ENCODE results near the gene TGIF1.
A peak's percentile ranks its signal among the peaks of the same experiment; 100 is the strongest.

Gene TGIF1

GRCh38 chr18:3454365-3455089, 4.6 kb downstream of the TGIF1 start:
- Histone ChIP-seq H3K27me3 (ENCODE audit: insufficient read depth, low read length) (no peaks in the 10 kb centered on the region), H3K36me3 (ENCODE audit: insufficient read depth, low read length) (peaks cover 33% of the 10 kb centered on the region), H3K9me3 (ENCODE audit: low read length) (peaks cover 2% of the 10 kb centered on the region), H3K4me3 (ENCODE audit: low read length) (peak overlapping the region; percentile 66), H3K4me1 (ENCODE audit: insufficient read depth, low read length) (peaks cover 33% of the 10 kb centered on the region), H2AFZ (ENCODE audit: low read depth, low read length) (no peak overlapping the region)

DNA sequence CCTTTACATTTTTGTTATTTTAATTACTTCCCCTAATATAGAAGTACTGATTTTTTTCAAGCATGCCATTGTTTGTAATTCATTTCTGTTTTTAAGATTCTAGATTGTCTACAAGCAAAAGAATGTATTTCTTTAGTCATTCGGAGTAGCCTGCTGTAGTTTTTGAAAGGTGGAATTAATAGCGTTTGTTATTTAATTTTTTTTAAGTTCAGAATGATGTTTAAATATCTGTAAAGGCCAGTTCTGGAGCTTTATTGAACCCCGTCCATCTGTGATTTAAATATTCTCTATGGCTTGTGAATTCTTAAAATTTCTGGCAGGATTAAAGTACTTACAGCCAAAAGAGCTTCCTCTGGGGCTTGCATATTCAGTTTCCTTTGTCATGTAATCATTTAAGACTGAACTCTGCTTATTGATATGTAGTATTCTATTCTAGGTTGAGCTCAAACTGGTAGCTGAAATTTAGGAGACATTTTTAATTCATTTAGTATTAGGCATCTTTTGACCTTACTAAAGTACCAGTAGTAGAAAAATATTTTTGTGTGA, 5.2 kb downstream of the TGIF1 start:
- H3K27me3 ChIP-seq (ENCODE audit: insufficient read depth, low read length), result no peaks in the 10 kb centered on the region
- H3K4me1 ChIP-seq (ENCODE audit: insufficient read depth, low read length), result peaks cover 33% of the 10 kb centered on the region
- H2AFZ ChIP-seq (ENCODE audit: low read depth, low read length), result no peak overlapping the region
- peaks cover 35% of the 10 kb centered on the region for H3K36me3 ChIP-seq (ENCODE audit: insufficient read depth, low read length)
- peak overlapping the region; percentile 66 for H3K4me3 ChIP-seq (ENCODE audit: low read length)
- H3K9me3 ChIP-seq (ENCODE audit: low read length), result peaks cover 3% of the 10 kb centered on the region

GRCh38 chr18:3455907-3456685, 6.1 kb downstream of the TGIF1 start:
- peaks cover 3% of the 10 kb centered on the region for H3K9me3 ChIP-seq (ENCODE audit: low read length)
- H3K36me3 ChIP-seq (ENCODE audit: insufficient read depth, low read length), result peaks cover 35% of the 10 kb centered on the region
- H3K4me3 ChIP-seq (ENCODE audit: low read length), result no peak overlapping the region
- peaks cover 33% of the 10 kb centered on the region for H3K4me1 ChIP-seq (ENCODE audit: insufficient read depth, low read length)
- no peaks in the 10 kb centered on the region for H3K27me3 ChIP-seq (ENCODE audit: insufficient read depth, low read length)
- no peak overlapping the region for H2AFZ ChIP-seq (ENCODE audit: low read depth, low read length)

DNA sequence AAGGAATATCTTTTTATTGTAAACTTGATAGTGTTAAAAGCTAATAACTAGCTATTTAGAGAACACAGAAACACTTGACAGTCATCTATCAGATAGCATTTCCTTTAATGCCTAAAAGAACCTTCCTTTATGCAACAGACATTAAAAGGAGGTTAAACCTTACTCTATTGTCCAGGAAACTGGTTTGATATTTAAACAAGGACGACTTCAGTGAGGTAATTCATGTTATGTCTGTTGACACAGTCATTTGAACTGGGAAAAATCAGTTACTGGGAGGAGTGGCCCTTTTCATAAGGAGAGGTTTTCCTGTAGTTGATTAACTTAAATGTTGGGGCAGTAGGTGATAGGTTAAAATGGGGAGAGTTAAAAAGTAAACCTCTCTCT, 6.7 kb downstream of the TGIF1 start:
- peaks cover 35% of the 10 kb centered on the region for H3K36me3 ChIP-seq (ENCODE audit: insufficient read depth, low read length)
- no peaks in the 10 kb centered on the region for H3K27me3 ChIP-seq (ENCODE audit: insufficient read depth, low read length)
- H3K4me1 ChIP-seq (ENCODE audit: insufficient read depth, low read length), result peaks cover 33% of the 10 kb centered on the region
- no peak overlapping the region for H3K4me3 ChIP-seq (ENCODE audit: low read length)
- no peak overlapping the region for H2AFZ ChIP-seq (ENCODE audit: low read depth, low read length)
- peaks cover 3% of the 10 kb centered on the region for H3K9me3 ChIP-seq (ENCODE audit: low read length)

DNA sequence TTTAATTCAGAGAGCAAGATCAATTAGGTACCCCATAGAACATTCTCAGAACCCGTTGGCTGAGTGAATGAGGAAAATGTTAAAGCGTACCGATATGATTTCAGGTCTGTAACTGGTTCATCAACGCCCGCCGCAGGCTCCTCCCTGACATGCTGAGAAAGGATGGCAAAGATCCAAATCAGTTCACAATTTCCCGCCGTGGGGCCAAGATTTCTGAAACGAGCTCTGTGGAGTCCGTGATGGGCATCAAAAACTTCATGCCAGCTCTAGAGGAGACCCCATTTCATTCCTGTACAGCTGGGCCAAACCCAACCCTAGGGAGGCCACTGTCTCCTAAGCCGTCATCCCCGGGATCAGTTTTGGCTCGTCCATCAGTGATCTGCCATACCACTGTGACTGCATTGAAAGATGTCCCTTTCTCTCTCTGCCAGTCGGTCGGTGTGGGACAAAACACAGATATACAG, 7.3 kb downstream of the TGIF1 start:
- H3K27me3 ChIP-seq (ENCODE audit: insufficient read depth, low read length), result no peaks in the 10 kb centered on the region
- peaks cover 33% of the 10 kb centered on the region for H3K4me1 ChIP-seq (ENCODE audit: insufficient read depth, low read length)
- H2AFZ ChIP-seq (ENCODE audit: low read depth, low read length), result no peak overlapping the region
- H3K9me3 ChIP-seq (ENCODE audit: low read length), result peaks cover 3% of the 10 kb centered on the region
- peaks cover 37% of the 10 kb centered on the region for H3K36me3 ChIP-seq (ENCODE audit: insufficient read depth, low read length)
- H3K4me3 ChIP-seq (ENCODE audit: low read length), result no peak overlapping the region

GRCh38 chr18:3458378-3458777, 8.4 kb downstream of the TGIF1 start:
- Histone ChIP-seq H3K4me1 (ENCODE audit: insufficient read depth, low read length) (peaks cover 33% of the 10 kb centered on the region), H3K36me3 (ENCODE audit: insufficient read depth, low read length) (peaks cover 37% of the 10 kb centered on the region), H3K4me3 (ENCODE audit: low read length) (no peak overlapping the region), H3K9me3 (ENCODE audit: low read length) (peaks cover 3% of the 10 kb centered on the region), H3K27me3 (ENCODE audit: insufficient read depth, low read length) (no peaks in the 10 kb centered on the region), H2AFZ (ENCODE audit: low read depth, low read length) (no peak overlapping the region)

DNA sequence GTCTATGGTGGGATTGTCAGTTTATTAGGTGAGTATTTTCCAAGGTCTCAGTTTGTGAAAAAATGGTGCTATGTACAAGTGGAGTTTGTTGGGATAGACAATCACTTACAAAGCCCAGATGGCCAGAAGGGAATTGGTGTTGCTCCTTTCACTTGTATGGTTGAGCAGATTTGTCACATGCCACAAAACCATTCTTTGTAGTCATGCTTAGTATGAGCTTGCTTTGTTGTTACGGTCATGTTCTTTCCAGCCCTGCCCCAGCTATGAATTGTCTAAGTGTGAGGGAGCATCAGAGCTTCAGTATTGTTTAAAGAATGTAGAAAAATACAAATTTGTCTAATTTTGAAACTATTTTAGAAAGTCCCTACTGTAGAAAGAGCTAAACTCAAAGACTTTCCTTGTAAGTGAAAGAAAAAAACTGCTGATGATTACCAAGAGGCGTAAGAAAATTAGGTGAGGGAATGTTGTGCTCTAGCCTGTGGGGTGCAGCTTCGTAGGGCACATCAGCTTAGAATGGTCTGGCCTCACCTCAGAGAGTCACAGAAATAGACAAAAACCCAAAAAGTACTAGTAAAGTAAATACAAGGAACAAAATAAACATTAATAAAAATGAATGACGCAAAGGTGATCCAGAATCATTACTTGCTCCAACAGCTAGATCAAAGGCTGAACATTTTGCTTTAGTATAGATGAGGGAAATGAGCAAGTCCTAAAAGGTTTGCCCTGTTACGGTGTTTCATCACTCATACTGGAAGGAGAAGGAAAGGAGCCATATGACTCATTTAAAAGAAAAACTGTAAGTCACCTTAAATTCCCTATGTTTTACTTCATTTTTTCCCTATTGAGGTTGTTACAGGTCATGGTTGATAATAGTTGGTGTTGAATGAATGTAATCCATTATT, 9.2 kb downstream of the TGIF1 start:
- H3K36me3 ChIP-seq (ENCODE audit: insufficient read depth, low read length), result peaks cover 37% of the 10 kb centered on the region
- H3K9me3 ChIP-seq (ENCODE audit: low read length), result peaks cover 3% of the 10 kb centered on the region
- H3K4me1 ChIP-seq (ENCODE audit: insufficient read depth, low read length), result peaks cover 25% of the 10 kb centered on the region
- no peaks in the 10 kb centered on the region for H3K27me3 ChIP-seq (ENCODE audit: insufficient read depth, low read length)
- H2AFZ ChIP-seq (ENCODE audit: low read depth, low read length), result no peak overlapping the region
- no peak overlapping the region for H3K4me3 ChIP-seq (ENCODE audit: low read length)

DNA sequence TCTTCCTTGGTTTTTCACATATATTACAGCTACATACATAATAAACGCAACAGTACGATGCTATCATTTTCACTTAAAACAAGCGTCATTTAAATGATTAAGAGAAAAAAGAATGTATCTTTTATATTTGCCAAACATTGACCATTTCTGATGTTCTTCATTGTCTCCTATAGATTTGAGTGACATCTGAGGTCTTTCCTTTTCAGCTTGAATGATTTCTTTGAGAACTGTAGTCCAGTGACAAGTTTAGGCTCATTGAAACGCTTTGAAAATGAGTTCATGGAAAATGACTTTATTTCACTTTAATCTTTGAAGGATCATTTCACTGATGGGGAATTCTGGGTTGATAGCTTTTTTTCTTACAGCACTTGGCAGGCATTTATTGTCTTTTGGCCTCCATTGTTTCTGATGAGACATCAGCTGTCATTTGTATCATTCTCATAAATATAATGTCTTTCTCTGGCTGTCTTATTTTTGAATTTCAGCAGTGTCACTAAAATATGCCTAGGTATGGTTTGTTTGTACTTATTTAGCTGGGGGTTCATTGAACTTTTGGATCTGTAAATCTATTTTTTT, 10.9 kb downstream of the TGIF1 start:
- Histone ChIP-seq H3K4me3 (ENCODE audit: low read length) (no peak overlapping the region), H3K9me3 (ENCODE audit: low read length) (peaks cover 3% of the 10 kb centered on the region), H2AFZ (ENCODE audit: low read depth, low read length) (no peak overlapping the region), H3K27me3 (ENCODE audit: insufficient read depth, low read length) (no peaks in the 10 kb centered on the region), H3K4me1 (ENCODE audit: insufficient read depth, low read length) (peaks cover 8% of the 10 kb centered on the region), H3K36me3 (ENCODE audit: insufficient read depth, low read length) (peaks cover 37% of the 10 kb centered on the region)

GRCh38 chr18:3461704-3462103, 11.7 kb downstream of the TGIF1 start:
- Histone ChIP-seq H3K36me3 (ENCODE audit: insufficient read depth, low read length) (peaks cover 30% of the 10 kb centered on the region), H3K9me3 (ENCODE audit: low read length) (peaks cover 3% of the 10 kb centered on the region), H2AFZ (ENCODE audit: low read depth, low read length) (no peak overlapping the region), H3K27me3 (ENCODE audit: insufficient read depth, low read length) (no peaks in the 10 kb centered on the region), H3K4me1 (ENCODE audit: insufficient read depth, low read length) (peaks cover 5% of the 10 kb centered on the region), H3K4me3 (ENCODE audit: low read length) (no peak overlapping the region)

GRCh38 chr18:3463051-3463450, 13.1 kb downstream of the TGIF1 start:
- Histone ChIP-seq H3K27me3 (ENCODE audit: insufficient read depth, low read length) (no peaks in the 10 kb centered on the region), H3K4me1 (ENCODE audit: insufficient read depth, low read length) (peaks cover 5% of the 10 kb centered on the region), H3K4me3 (ENCODE audit: low read length) (no peak overlapping the region), H3K9me3 (ENCODE audit: low read length) (peaks cover 3% of the 10 kb centered on the region), H3K36me3 (ENCODE audit: insufficient read depth, low read length) (peaks cover 18% of the 10 kb centered on the region), H2AFZ (ENCODE audit: low read depth, low read length) (no peak overlapping the region)

DNA sequence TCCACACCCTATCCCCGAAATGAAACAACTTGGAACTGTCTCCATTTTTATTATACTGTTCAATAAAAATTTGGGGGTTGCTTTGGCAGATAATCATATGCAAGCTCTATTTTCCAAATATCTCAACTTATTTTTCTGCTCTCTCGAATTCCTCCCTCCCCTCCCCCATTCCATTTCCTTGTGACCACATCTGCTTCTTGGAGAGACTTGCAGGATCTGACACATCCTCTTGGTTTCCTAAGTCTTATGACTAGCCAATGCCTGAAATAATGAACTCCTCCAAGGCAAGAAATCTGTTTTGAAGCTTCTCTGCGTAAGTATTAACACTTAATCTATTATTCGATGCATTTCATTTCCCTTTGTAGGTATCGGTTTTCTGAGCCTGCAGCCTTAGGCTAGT, 16.1 kb downstream of the TGIF1 start:
- Histone ChIP-seq H3K4me1 (ENCODE audit: insufficient read depth, low read length) (peaks cover 5% of the 10 kb centered on the region), H3K27me3 (ENCODE audit: insufficient read depth, low read length) (no peaks in the 10 kb centered on the region), H3K4me3 (ENCODE audit: low read length) (no peak overlapping the region), H3K9me3 (ENCODE audit: low read length) (no peaks in the 10 kb centered on the region), H2AFZ (ENCODE audit: low read depth, low read length) (no peak overlapping the region), H3K36me3 (ENCODE audit: insufficient read depth, low read length) (peaks cover 2% of the 10 kb centered on the region)

DNA sequence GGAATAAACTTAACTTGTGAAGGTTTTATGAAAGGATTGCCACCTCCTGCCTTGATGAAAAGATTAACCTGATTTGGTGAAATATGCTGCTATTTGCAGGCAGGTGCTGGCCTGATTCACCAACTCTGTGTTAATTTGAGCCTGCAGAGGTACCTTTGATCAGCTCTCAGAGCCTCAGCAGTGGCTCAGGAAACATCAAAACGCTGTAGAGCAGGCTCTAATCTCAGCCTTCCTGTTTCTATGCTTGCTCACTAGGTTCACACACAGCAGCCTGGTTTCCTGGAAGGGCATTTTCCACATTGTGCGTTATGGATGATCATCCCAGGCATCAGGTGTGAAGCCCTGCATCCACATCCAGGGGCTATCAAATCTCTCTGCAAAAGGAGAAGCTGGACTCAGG, 16.9 kb downstream of the TGIF1 start:
- no peaks in the 10 kb centered on the region for H3K9me3 ChIP-seq (ENCODE audit: low read length)
- no peak overlapping the region for H2AFZ ChIP-seq (ENCODE audit: low read depth, low read length)
- H3K27me3 ChIP-seq (ENCODE audit: insufficient read depth, low read length), result no peaks in the 10 kb centered on the region
- H3K4me3 ChIP-seq (ENCODE audit: low read length), result no peak overlapping the region
- H3K36me3 ChIP-seq (ENCODE audit: insufficient read depth, low read length), result peaks cover 2% of the 10 kb centered on the region
- peaks cover 5% of the 10 kb centered on the region for H3K4me1 ChIP-seq (ENCODE audit: insufficient read depth, low read length)

Measured in neuron (in vitro differentiated cells).